Measurements from ENCODE around the gene TBC1D10B.
"Not testable (repeated sequence)": the region's sequence is repeated elsewhere in the genome, so short reads cannot be mapped to it uniquely, and the experiment has no call there.

TBC1D10B gene

DNA sequence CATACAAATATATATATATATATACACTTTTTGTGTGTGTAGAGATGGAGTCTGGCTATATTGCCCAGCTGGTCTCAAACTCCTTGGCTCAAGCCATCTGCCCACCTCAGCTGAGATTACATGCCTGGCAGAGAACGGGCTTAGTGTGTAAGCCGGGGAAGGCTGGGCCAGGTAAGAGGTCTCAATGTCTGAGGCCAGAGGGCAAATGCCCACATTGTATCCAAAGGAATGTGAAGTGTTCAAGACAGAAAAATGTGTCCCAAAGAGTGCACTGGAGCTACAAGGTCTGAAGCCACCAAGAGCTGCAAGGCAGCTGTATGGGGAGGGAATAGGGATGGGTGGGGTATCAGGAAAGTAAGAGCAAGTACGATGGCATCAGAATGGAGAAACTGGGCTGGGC lies 24.0 kb downstream of the TBC1D10B start:
- H3K27me3 ChIP-seq (ENCODE audit: control insufficient read depth, insufficient read depth, low read length), result no peaks in the 10 kb centered on the region
- no peak overlapping the region for H3K4me3 ChIP-seq (ENCODE audit: low read length)
- H3K9me3 ChIP-seq (ENCODE audit: control insufficient read depth, low read length), result no peaks in the 10 kb centered on the region
- H3K9ac ChIP-seq (ENCODE audit: low read length), result no peak overlapping the region
- H3K4me1 ChIP-seq (ENCODE audit: control insufficient read depth, insufficient read depth, low read length), result peaks cover 2% of the 10 kb centered on the region
- H3K36me3 ChIP-seq (ENCODE audit: control insufficient read depth, insufficient read depth, low read length), result peaks cover 6% of the 10 kb centered on the region

DNA sequence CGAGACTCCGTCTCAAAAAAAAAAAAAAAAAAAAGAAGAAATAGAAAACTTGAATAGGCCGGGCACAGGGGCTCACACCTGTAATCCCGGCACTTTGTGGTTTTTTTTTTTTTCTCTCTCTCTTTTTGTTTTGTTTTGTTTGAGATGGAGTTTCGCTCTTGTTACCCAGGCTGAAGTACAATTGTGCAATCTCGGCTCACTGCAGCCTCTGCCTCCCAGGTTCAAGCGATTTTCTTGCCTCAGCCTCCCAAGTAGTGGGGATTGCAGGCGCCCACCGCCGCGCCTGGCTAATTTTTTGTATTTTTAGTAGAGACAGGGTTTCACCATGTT lies 26.8 kb downstream of the TBC1D10B start:
- H3K9ac ChIP-seq (ENCODE audit: low read length); H3K36me3 ChIP-seq (ENCODE audit: control insufficient read depth, insufficient read depth, low read length); H3K9me3 ChIP-seq (ENCODE audit: control insufficient read depth, low read length): not testable (repeated sequence)

DNA sequence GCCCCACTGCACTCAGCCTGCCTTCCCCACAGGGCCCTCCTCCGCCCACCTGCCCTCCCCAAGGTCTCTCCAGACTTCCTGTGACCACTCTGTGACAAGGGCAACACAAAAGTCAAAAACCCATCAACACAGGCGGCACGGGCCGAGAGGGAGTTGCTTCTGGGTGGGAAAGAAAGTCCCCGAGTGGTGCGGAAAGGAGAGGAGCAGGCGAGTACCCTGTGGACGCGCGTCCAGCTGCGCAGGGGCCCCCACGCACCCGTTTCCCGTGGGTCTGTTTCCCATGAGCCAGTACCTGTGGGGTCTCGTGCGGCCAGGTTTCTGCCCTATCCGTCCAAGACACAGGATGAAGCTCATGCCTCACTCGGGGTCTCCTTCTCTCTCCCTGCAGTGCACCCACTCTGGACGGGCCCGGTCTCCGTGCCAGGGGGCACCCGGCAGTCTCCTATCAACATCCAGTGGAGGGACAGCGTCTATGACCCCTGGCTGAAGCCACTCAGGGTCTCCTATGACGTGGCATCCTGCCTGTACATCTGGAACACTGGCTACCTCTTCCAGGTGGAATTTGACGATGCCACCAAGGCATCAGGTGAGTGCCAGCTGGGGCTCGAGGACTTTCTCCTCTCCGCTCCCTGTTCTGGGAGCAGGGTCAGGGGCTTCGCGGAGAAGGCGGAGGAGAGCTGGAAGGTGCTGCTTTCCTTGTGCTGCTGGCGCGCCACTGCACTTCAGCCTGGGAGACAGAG lies 27.4 kb downstream of the TBC1D10B start:
- no peaks in the 10 kb centered on the region for H3K36me3 ChIP-seq (ENCODE audit: control insufficient read depth, insufficient read depth, low read length)
- no peak overlapping the region for H3K9ac ChIP-seq (ENCODE audit: low read length)
- H3K9me3 ChIP-seq (ENCODE audit: control insufficient read depth, low read length), result no peaks in the 10 kb centered on the region
- H3K4me3 ChIP-seq (ENCODE audit: low read length), result no peak overlapping the region
- no peaks in the 10 kb centered on the region for H3K4me1 ChIP-seq (ENCODE audit: control insufficient read depth, insufficient read depth, low read length)
- no peaks in the 10 kb centered on the region for H3K27me3 ChIP-seq (ENCODE audit: control insufficient read depth, insufficient read depth, low read length)

More for the DNA sequence above, 26.8 kb downstream of the TBC1D10B start:
- H3K4me1 ChIP-seq (ENCODE audit: control insufficient read depth, insufficient read depth, low read length); H3K27me3 ChIP-seq (ENCODE audit: control insufficient read depth, insufficient read depth, low read length); H3K4me3 ChIP-seq (ENCODE audit: low read length): not testable (repeated sequence)

DNA sequence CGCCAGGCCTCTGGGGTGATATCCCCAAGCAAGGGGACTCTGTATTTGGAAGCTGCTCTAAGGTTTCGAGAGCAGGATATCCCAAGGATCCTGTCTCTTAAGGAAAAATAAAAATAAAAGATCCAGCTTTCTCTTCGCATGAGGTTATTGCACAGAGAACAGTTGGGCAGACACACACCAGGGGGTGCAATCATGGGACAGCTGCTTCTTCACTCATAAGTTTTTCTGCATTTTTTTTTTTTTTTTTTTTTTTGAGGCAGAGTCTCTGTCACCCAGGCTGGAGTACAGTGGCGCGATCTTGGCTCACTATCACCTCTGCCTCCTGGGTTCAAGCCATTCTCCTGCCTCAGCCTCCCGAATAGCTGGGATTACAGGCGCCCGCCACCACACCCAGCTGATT lies 28.3 kb downstream of the TBC1D10B start:
- not testable (repeated sequence) for H3K4me3 ChIP-seq (ENCODE audit: low read length); H3K36me3 ChIP-seq (ENCODE audit: control insufficient read depth, insufficient read depth, low read length); H3K9me3 ChIP-seq (ENCODE audit: control insufficient read depth, low read length); H3K4me1 ChIP-seq (ENCODE audit: control insufficient read depth, insufficient read depth, low read length); H3K27me3 ChIP-seq (ENCODE audit: control insufficient read depth, insufficient read depth, low read length); H3K9ac ChIP-seq (ENCODE audit: low read length)

DNA sequence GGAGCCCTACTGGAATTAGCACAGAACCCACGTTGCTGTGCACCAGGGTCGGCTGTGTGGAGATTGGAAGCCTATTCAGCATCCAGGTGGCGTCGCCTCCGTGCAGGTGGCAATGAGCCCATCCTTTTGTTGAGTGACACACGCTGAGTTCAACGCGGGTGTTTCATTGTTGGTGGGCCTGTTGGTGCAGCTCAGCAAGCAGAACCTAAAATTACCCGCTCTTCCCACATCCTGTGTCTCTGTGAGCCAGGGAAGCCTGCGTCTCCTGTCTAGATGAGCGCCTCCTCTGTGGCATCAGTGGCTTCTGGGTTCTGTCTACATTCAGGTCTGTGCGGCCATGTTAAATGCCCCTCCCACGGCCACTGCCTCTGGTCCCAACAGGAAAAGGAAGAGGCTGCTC lies 29.7 kb downstream of the TBC1D10B start:
- Histone ChIP-seq H3K4me3 (ENCODE audit: low read length) (no peak overlapping the region), H3K4me1 (ENCODE audit: control insufficient read depth, insufficient read depth, low read length) (peaks cover 7% of the 10 kb centered on the region), H3K36me3 (ENCODE audit: control insufficient read depth, insufficient read depth, low read length) (no peaks in the 10 kb centered on the region), H3K27me3 (ENCODE audit: control insufficient read depth, insufficient read depth, low read length) (no peaks in the 10 kb centered on the region), H3K9ac (ENCODE audit: low read length) (no peak overlapping the region), H3K9me3 (ENCODE audit: control insufficient read depth, low read length) (no peaks in the 10 kb centered on the region)

DNA sequence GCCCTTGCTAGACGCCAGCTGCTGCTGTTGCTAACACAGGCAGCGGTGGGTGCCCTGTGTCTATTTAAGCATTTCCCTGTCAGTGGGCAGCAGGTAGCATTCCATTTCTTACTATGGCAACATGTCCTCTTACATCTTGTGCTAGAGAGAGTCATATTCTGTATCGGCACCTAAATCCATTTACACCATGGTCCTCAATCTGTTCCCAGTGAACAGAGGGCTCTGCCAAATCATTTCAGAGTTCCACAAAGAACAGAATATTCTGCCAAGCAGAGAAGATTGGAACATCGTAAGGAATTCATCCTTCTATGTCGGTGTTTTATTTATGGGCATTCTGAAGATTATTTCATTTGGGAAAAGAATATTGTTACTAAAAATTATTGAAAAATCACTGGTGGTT lies 31.6 kb downstream of the TBC1D10B start:
- H3K36me3 ChIP-seq (ENCODE audit: control insufficient read depth, insufficient read depth, low read length); H3K4me3 ChIP-seq (ENCODE audit: low read length); H3K27me3 ChIP-seq (ENCODE audit: control insufficient read depth, insufficient read depth, low read length); H3K4me1 ChIP-seq (ENCODE audit: control insufficient read depth, insufficient read depth, low read length); H3K9me3 ChIP-seq (ENCODE audit: control insufficient read depth, low read length); H3K9ac ChIP-seq (ENCODE audit: low read length): not testable (repeated sequence)

DNA sequence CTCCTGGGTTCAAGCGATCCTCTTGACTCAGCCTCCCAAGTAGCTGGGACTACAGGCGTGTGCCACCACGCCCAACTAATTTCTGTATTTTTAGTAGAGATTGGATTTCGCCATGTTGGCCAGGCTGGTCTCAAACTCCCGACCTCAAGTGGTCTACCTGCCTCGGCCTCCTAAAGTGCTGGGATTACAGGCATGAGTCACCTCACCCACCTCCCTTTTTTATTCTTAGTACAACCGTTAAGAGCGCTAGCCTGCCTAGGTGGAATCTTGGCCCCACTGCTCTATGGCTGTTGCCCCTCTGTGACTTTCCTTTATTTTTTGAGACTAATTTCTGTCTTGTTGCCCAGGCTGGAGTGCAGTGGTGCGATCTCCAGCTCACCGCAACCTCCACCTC lies 32.3 kb downstream of the TBC1D10B start:
- H3K4me1 ChIP-seq (ENCODE audit: control insufficient read depth, insufficient read depth, low read length); H3K36me3 ChIP-seq (ENCODE audit: control insufficient read depth, insufficient read depth, low read length); H3K9ac ChIP-seq (ENCODE audit: low read length); H3K4me3 ChIP-seq (ENCODE audit: low read length); H3K9me3 ChIP-seq (ENCODE audit: control insufficient read depth, low read length); H3K27me3 ChIP-seq (ENCODE audit: control insufficient read depth, insufficient read depth, low read length): not testable (repeated sequence)

- Histone ChIP-seq H3K27me3 (ENCODE audit: control insufficient read depth, insufficient read depth, low read length) (no peaks in the 10 kb centered on the region), H3K36me3 (ENCODE audit: control insufficient read depth, insufficient read depth, low read length) (no peaks in the 10 kb centered on the region), H3K9me3 (ENCODE audit: control insufficient read depth, low read length) (no peaks in the 10 kb centered on the region), H3K4me1 (ENCODE audit: control insufficient read depth, insufficient read depth, low read length) (peaks cover 7% of the 10 kb centered on the region), H3K9ac (ENCODE audit: low read length) (peak overlapping the region; percentile 64), H3K4me3 (ENCODE audit: low read length) (no peak overlapping the region)
Measured at GRCh38 chr16:30335598-30336474, 34.5 kb downstream of the TBC1D10B start.

- not testable (repeated sequence) for H3K4me1 ChIP-seq (ENCODE audit: control insufficient read depth, insufficient read depth, low read length); H3K4me3 ChIP-seq (ENCODE audit: low read length); H3K36me3 ChIP-seq (ENCODE audit: control insufficient read depth, insufficient read depth, low read length); H3K27me3 ChIP-seq (ENCODE audit: control insufficient read depth, insufficient read depth, low read length); H3K9me3 ChIP-seq (ENCODE audit: control insufficient read depth, low read length)
- H3K9ac ChIP-seq (ENCODE audit: low read length), result peak overlapping the region; percentile 64
Measured at GRCh38 chr16:30335028-30335597, 35.2 kb downstream of the TBC1D10B start.

- H3K4me1 ChIP-seq (ENCODE audit: control insufficient read depth, insufficient read depth, low read length); H3K27me3 ChIP-seq (ENCODE audit: control insufficient read depth, insufficient read depth, low read length); H3K4me3 ChIP-seq (ENCODE audit: low read length); H3K36me3 ChIP-seq (ENCODE audit: control insufficient read depth, insufficient read depth, low read length); H3K9me3 ChIP-seq (ENCODE audit: control insufficient read depth, low read length): not testable (repeated sequence)
- H3K9ac ChIP-seq (ENCODE audit: low read length), result peak overlapping the region; percentile 64
Measured at GRCh38 chr16:30334473-30334989, 35.8 kb downstream of the TBC1D10B start.

GRCh38 chr16:30324220-30324619 lies 46.1 kb downstream of the TBC1D10B start:
- not testable (repeated sequence) for H3K36me3 ChIP-seq (ENCODE audit: control insufficient read depth, insufficient read depth, low read length); H3K27me3 ChIP-seq (ENCODE audit: control insufficient read depth, insufficient read depth, low read length); H3K9ac ChIP-seq (ENCODE audit: low read length); H3K4me1 ChIP-seq (ENCODE audit: control insufficient read depth, insufficient read depth, low read length); H3K4me3 ChIP-seq (ENCODE audit: low read length); H3K9me3 ChIP-seq (ENCODE audit: control insufficient read depth, low read length)

- not testable (repeated sequence) for H3K9me3 ChIP-seq (ENCODE audit: control insufficient read depth, low read length); H3K9ac ChIP-seq (ENCODE audit: low read length); H3K27me3 ChIP-seq (ENCODE audit: control insufficient read depth, insufficient read depth, low read length); H3K4me3 ChIP-seq (ENCODE audit: low read length); H3K4me1 ChIP-seq (ENCODE audit: control insufficient read depth, insufficient read depth, low read length); H3K36me3 ChIP-seq (ENCODE audit: control insufficient read depth, insufficient read depth, low read length)
Measured at GRCh38 chr16:30318647-30319046, 51.6 kb downstream of the TBC1D10B start.
